ENCODE results near the gene DCLK2. TPM values are rescaled to one million over a fixed set of nuclear protein-coding genes. Genes with fewer than 3 reads are reported as not detected.

DCLK2 gene
- total and polyA plus RNA-seq, 2 donors from 2014 or later = 2.6 to 3.4 TPM

- H3K36me3 ChIP-seq (ENCODE audit: control insufficient read depth in 2 of 3, insufficient read depth in 3 of 3, low read length in 3 of 3) = no peaks in the 10 kb centered on the region
- DNase-seq = peak in 2 of 5 donors; percentile 17 to 39
- intact Hi-C loops (cut with DNase I) = no loop called here
- H3K27ac ChIP-seq (ENCODE audit: low read depth in 2 of 2, low read length in 2 of 2) = no peak overlapping the region
- no peaks in the 10 kb centered on the region for H3K27me3 ChIP-seq (ENCODE audit: control insufficient read depth, insufficient read depth, low read length)
- FAIRE-seq = no peak
- TF ChIP-seq, protein P1, sequence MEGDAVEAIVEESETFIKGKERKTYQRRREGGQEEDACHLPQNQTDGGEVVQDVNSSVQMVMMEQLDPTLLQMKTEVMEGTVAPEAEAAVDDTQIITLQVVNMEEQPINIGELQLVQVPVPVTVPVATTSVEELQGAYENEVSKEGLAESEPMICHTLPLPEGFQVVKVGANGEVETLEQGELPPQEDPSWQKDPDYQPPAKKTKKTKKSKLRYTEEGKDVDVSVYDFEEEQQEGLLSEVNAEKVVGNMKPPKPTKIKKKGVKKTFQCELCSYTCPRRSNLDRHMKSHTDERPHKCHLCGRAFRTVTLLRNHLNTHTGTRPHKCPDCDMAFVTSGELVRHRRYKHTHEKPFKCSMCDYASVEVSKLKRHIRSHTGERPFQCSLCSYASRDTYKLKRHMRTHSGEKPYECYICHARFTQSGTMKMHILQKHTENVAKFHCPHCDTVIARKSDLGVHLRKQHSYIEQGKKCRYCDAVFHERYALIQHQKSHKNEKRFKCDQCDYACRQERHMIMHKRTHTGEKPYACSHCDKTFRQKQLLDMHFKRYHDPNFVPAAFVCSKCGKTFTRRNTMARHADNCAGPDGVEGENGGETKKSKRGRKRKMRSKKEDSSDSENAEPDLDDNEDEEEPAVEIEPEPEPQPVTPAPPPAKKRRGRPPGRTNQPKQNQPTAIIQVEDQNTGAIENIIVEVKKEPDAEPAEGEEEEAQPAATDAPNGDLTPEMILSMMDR (IDR thresholded peaks at IDR 0.05; ENCODE audit: borderline replicate concordance, extremely low read depth, insufficient read depth) = no peak
- no peak overlapping the region for H3K4me3 ChIP-seq (ENCODE audit: low read length in 3 of 3)
- no peaks in the 10 kb centered on the region for H3K4me1 ChIP-seq (ENCODE audit: control insufficient read depth in 2 of 3, insufficient read depth in 2 of 3, low read depth in 1 of 3, low read length in 3 of 3)
- no peak overlapping the region for H3K9ac ChIP-seq (ENCODE audit: low read length in 3 of 3)
- H3K9me3 ChIP-seq (ENCODE audit: control insufficient read depth in 2 of 3, insufficient read depth in 1 of 3, low read length in 3 of 3) = no peaks in the 10 kb centered on the region
These were observed 71.1 kb downstream of the DCLK2 start for GRCh38 chr4:150149381-150149780.

DNA sequence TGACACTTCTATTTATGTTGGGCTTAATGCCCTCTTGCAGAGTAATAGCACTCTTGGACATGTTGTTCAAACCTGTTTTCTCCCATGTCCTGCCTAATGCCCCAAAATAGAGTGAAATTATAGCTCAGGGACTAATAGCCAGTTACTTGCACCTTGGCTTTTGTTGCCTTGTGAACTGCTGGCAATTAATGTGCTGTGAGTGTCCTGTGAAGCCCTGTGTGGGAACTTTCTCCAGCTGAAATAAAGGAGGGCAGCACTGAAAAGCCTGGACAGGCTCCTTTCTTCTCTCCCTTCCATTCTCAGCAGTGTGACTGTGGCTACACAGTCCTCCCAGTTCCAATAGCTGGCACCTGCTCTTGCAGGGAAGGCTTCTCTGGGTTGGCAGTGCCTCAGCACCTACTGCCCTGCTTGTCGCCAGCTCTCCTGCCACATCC is 72.4 kb downstream of the DCLK2 start:
- TF ChIP-seq, protein P1 (IDR thresholded peaks at IDR 0.05; ENCODE audit: borderline replicate concordance, extremely low read depth, insufficient read depth) = no peak
- no peak overlapping the region for H3K9ac ChIP-seq (ENCODE audit: low read length in 3 of 3)

GRCh38 chr4:150152766-150153165 is 74.5 kb downstream of the DCLK2 start:
- FAIRE-seq (no peak), DNase-seq (no peak)
- no peaks in the 10 kb centered on the region for H3K4me1 ChIP-seq (ENCODE audit: control insufficient read depth in 2 of 3, insufficient read depth in 2 of 3, low read depth in 1 of 3, low read length in 3 of 3)
- H3K27ac ChIP-seq (ENCODE audit: low read depth in 2 of 2, low read length in 2 of 2) = no peak overlapping the region
- intact Hi-C loops (cut with DNase I) = no loop called here
- no peak overlapping the region for H3K4me3 ChIP-seq (ENCODE audit: low read length in 3 of 3)
- no peaks in the 10 kb centered on the region for H3K9me3 ChIP-seq (ENCODE audit: control insufficient read depth in 2 of 3, insufficient read depth in 1 of 3, low read length in 3 of 3)
- TF ChIP-seq, protein P1 (IDR thresholded peaks at IDR 0.05; ENCODE audit: borderline replicate concordance, extremely low read depth, insufficient read depth) = no peak
- no peaks in the 10 kb centered on the region for H3K36me3 ChIP-seq (ENCODE audit: control insufficient read depth in 2 of 3, insufficient read depth in 3 of 3, low read length in 3 of 3)
- no peaks in the 10 kb centered on the region for H3K27me3 ChIP-seq (ENCODE audit: control insufficient read depth, insufficient read depth, low read length)
- no peak overlapping the region for H3K9ac ChIP-seq (ENCODE audit: low read length in 3 of 3)

More for the DNA sequence above, 72.4 kb downstream of the DCLK2 start:
- intact Hi-C loops (cut with DNase I) = no loop called here
- no peaks in the 10 kb centered on the region for H3K4me1 ChIP-seq (ENCODE audit: control insufficient read depth in 2 of 3, insufficient read depth in 2 of 3, low read depth in 1 of 3, low read length in 3 of 3)
- no peaks in the 10 kb centered on the region for H3K27me3 ChIP-seq (ENCODE audit: control insufficient read depth, insufficient read depth, low read length)
- no peaks in the 10 kb centered on the region for H3K36me3 ChIP-seq (ENCODE audit: control insufficient read depth in 2 of 3, insufficient read depth in 3 of 3, low read length in 3 of 3)
- no peak overlapping the region for H3K4me3 ChIP-seq (ENCODE audit: low read length in 3 of 3)
- no peak overlapping the region for H3K27ac ChIP-seq (ENCODE audit: low read depth in 2 of 2, low read length in 2 of 2)
- DNase-seq (no peak), FAIRE-seq (no peak)
- no peaks in the 10 kb centered on the region for H3K9me3 ChIP-seq (ENCODE audit: control insufficient read depth in 2 of 3, insufficient read depth in 1 of 3, low read length in 3 of 3)

GRCh38 chr4:150155391-150155790 is 77.1 kb downstream of the DCLK2 start:
- no peaks in the 10 kb centered on the region for H3K4me1 ChIP-seq (ENCODE audit: control insufficient read depth in 2 of 3, insufficient read depth in 2 of 3, low read depth in 1 of 3, low read length in 3 of 3)
- no peak for FAIRE-seq
- intact Hi-C loops (cut with DNase I) = no loop called here
- no peak overlapping the region for H3K27ac ChIP-seq (ENCODE audit: low read depth in 2 of 2, low read length in 2 of 2)
- DNase-seq = no peak
- TF ChIP-seq, protein P1 (IDR thresholded peaks at IDR 0.05; ENCODE audit: borderline replicate concordance, extremely low read depth, insufficient read depth) = no peak
- no peaks in the 10 kb centered on the region for H3K36me3 ChIP-seq (ENCODE audit: control insufficient read depth in 2 of 3, insufficient read depth in 3 of 3, low read length in 3 of 3)
- H3K9me3 ChIP-seq (ENCODE audit: control insufficient read depth in 2 of 3, insufficient read depth in 1 of 3, low read length in 3 of 3) = no peaks in the 10 kb centered on the region
- no peak overlapping the region for H3K9ac ChIP-seq (ENCODE audit: low read length in 3 of 3)
- no peak overlapping the region for H3K4me3 ChIP-seq (ENCODE audit: low read length in 3 of 3)
- no peaks in the 10 kb centered on the region for H3K27me3 ChIP-seq (ENCODE audit: control insufficient read depth, insufficient read depth, low read length)
